GM19397 (cell line): ENCODE results near the gene VPS33A.
"Not testable (repeated sequence)": the region's sequence is repeated elsewhere in the genome, so short reads cannot be mapped to it uniquely, and the experiment has no call there.

ENCODE experiments used
- ATAC-seq: cut with Tn5 transposase; IDR thresholded peaks from one replicate; pipeline ENCODE4 v1.9.1; 2021; ENCODE audit warnings: mild to moderate bottlenecking, moderate library complexity; ENCODE audit not compliant: unreplicated experiment

Gene VPS33A

DNA sequence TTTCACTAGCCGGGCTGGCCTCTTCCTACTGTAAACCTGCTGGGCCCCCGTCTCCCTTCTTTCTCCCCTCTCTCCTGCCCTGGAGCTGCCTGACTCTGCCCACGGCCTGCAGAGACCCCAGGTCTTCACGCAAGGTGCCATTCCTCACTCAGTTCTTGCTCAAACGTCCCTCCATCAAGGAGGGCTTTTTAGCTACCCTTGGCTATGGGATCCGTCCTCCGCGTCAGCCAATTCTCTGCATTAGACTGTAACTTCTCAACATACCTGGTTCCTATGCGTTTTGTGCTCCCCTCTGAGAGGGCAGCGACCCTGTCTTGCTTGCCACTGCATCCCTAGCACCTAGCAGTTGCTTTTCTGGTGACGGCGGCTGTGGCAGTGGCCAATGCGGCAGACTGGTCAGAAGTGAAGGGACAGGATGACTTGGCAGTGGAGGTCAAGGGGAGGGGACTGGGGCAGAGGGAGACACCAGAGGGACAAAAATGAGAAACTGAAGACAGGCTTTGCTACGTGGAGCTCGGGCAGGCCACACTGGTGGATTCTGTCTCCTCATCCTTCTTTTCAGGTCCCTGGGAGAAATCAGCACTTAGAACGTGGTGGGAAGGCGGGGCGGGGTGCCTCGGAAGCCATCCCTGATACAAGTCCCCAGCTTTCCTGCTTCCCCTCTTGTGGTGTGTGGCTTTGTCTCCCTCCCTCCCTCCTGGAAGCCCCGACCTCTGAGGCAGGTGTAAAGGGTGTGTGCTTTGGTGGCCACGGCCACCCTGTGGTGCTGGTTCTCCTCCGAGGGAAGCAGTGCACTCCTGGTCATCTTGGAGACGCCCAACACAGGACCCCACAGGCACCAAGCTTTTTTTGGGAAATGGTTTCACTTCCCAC is 61.0 kb downstream of the VPS33A start:
- ATAC-seq, result no peak

DNA sequence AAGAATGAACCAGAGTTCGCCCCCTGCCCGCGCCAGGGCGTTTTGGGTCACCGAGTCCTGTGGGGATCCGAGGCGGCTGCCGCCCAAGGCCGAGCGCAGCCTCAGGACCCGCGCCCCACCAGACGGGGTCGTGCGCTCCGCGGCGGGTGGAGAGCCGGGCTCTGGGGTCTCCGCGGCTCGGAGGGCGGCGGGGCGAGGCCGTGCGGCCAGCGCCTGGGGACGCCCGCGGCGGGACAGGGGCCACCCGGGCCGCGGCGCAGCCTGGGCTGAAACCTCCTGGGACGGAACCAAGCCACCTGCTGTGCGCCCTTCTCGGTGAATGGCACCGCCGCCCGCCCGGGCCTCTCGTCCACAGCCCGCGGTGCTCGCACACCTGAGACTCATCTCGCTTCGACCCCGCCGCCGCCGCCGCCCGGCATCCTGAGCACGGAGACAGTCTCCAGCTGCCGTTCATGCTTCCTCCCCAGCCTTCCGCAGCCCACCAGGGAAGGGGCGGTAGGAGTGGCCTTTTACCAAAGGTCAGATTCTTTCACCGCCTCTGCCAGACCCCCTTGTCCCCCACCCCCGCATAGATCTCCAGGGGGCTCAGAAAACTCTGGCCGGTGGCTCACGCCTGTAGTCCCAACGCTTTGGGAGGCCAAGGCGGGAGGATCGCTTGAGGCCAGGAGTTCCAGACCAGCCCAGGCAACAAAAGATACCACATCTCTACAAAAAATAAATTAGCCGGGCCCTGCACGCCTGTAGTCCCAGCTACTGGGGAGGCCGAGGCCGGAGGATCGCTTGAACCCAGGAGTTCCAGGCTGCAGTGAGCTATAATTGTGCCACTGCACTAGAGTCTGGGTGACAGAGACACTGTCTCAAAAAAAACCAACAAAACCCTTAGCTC is 61.9 kb downstream of the VPS33A start:
- no peak for ATAC-seq

DNA sequence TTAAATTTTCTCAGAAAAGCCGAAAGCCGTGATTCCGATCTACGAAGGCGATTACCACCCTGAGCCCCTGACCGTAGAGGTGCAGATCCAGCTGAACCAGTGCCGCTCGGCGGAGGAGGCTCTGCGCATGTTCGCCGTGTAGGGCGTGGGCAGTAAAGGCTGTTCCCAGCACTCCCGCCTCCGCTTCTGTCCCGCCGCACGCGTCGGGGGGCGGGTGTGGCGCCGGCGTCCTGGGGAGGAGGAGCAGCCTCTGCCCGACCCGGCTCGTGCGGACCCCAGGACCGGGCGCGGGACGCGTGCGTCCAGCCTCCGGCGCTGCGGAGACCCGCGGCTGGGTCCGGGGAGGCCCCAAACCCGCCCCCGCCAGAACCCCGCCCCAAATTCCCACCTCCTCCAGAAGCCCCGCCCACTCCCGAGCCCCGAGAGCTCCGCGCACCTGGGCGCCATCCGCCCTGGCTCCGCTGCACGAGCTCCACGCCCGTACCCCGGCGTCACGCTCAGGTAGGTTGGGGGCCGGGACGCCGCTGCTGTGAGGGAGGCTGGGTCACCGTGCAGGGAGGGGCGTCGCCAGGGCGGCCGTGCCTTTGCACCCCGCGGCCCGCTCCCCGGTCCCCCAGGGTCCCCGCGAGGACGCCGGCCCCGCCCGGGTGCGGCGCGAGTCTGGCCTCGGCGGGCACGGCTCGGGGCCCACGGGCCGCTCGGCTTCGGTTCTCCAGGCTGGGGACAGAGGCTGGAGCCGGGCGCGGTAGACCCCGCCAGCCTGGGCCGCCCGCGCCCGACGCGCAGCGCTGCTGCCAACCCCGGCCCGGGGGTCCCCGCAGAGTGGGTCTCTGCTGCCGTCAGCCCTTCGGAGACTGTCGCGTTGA is 62.8 kb downstream of the VPS33A start, which contains the start of gene B3GNT4:
TSS of gene B3GNT4 (plus strand) at position 409 of the 866 bp plus-strand sequence. CDS start 910 bp downstream, outside the sequence.
- no peak for ATAC-seq

DNA sequence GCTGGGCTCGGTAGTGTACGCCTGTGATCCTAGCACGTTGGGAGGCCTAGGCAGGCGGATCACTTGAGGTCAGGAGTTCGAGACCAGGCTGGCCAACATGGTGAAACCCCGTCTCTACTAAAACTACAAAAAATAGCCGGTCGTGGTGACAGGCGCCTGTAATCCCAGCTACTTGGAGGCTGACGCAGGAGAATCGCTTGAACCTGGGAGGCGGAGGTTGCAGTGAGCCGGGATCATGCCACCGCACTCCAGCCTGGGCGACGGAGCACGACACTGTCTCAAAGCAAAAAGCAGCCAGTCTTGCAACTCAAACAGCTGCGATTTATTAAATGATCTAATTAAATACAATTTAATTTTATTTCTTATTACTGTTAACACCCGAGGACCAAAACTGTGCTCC is 63.5 kb downstream of the VPS33A start:
- not testable (repeated sequence) for ATAC-seq

GRCh38 chr12:122202017-122202416 is 64.3 kb downstream of the VPS33A start:
- ATAC-seq, result no peak

- ATAC-seq, result no peak
Measured at GRCh38 chr12:122201381-122201780, 64.9 kb downstream of the VPS33A start.

GRCh38 chr12:122200541-122201175 is 65.6 kb downstream of the VPS33A start:
- ATAC-seq, result no peak

GRCh38 chr12:122199484-122200355 is 66.6 kb downstream of the VPS33A start:
- no peak for ATAC-seq

DNA sequence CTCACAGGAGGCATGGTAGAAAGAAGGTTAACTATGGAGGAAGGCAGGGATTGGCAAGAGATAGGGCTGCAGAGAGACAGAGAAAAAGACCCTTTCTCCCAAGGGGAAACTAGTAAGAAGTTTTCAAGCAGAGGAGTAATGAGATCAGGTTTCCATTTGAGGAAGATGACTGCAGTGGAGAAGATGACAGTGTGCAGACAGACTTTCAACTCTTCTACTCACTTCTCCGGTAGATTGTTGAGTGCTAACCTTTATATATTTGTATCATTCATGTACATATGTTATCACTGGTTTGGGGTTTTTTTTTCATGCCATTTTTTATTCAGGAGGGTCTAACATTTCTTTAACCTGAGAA is 68.7 kb downstream of the VPS33A start:
- no peak for ATAC-seq

DNA sequence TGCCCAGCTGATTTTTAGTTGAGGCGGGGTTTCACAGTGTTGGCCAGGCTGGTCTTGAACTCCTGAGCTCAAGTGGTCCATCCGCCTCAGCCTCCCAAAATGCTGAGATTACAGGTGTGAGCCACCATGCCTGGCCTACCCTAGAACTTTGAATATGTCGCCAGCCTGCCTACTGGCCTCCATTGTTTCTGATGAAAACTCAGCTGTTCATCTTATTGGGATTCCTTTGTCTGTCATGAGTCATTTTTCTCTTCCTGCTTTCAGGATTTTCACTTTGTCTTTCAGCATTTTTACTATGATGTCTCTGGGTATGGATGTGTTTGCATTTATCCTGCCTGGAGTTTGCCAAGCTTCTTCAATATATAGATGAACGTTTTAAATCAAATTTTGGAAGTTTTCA is 70.9 kb downstream of the VPS33A start:
- ATAC-seq, result no peak

- ATAC-seq, result no peak
Measured at GRCh38 chr12:122194804-122195203, 71.5 kb downstream of the VPS33A start.

GRCh38 chr12:122192441-122192840 is 73.9 kb downstream of the VPS33A start:
- no peak for ATAC-seq

- no peak for ATAC-seq
Measured at GRCh38 chr12:122190842-122191668, 75.2 kb downstream of the VPS33A start.

- ATAC-seq, result no peak
Measured at GRCh38 chr12:122189626-122190475, 76.4 kb downstream of the VPS33A start.

GRCh38 chr12:122187466-122187865 is 78.8 kb downstream of the VPS33A start:
- no peak for ATAC-seq

- no peak for ATAC-seq
Measured at GRCh38 chr12:122185494-122186082, 80.7 kb downstream of the VPS33A start.

DNA sequence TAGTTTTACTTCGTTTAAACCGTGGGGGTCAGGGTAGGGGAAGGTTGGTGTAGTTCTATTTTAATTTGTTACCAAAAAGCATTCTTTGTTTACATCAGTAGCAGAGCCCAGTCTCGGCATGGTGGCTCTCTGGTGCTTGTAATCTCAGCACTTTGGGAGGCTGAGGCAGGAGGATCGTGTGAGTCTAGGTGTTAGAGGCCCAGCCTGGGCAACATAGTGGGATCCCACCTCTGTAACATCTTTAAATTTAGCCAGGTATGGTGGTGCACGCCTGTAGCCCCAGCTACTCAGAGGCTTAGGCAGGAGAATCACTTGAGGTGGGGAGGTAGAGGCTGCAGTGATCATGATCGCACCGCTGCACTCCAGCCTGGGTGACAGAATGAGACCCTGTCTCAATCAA is 81.2 kb downstream of the VPS33A start:
- no peak for ATAC-seq
